GM21381 (cell line): ENCODE data around the gene CUL2.
"Not testable (repeated sequence)": the region's sequence is repeated elsewhere in the genome, so short reads cannot be mapped to it uniquely, and the experiment has no call there.

ENCODE experiments used
- ATAC-seq: cut with Tn5 transposase; IDR thresholded peaks from one replicate; pipeline ENCODE4 v1.9.1; 2021; ENCODE audit warnings: mild to moderate bottlenecking, moderate library complexity; ENCODE audit not compliant: unreplicated experiment

CUL2 gene

DNA sequence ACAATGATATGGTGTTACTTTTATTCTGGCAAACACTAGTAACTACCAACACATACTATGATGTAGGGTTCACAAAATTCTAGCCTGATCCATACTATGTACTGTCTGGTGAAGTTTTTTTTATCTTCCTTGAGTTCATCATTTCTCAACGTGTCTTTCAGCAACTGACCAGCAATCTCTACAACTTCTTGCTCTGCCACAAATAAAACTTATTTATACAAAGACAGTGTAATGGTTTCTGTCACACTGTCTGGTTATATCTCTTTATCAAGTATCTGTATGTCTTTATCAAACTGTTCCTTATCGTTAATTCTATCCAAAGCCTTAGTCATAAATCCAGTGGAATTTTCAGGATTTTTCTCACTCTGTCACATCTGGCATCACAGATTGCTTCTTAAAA is 69.7 kb downstream of the CUL2 start:
- no peak for ATAC-seq

DNA sequence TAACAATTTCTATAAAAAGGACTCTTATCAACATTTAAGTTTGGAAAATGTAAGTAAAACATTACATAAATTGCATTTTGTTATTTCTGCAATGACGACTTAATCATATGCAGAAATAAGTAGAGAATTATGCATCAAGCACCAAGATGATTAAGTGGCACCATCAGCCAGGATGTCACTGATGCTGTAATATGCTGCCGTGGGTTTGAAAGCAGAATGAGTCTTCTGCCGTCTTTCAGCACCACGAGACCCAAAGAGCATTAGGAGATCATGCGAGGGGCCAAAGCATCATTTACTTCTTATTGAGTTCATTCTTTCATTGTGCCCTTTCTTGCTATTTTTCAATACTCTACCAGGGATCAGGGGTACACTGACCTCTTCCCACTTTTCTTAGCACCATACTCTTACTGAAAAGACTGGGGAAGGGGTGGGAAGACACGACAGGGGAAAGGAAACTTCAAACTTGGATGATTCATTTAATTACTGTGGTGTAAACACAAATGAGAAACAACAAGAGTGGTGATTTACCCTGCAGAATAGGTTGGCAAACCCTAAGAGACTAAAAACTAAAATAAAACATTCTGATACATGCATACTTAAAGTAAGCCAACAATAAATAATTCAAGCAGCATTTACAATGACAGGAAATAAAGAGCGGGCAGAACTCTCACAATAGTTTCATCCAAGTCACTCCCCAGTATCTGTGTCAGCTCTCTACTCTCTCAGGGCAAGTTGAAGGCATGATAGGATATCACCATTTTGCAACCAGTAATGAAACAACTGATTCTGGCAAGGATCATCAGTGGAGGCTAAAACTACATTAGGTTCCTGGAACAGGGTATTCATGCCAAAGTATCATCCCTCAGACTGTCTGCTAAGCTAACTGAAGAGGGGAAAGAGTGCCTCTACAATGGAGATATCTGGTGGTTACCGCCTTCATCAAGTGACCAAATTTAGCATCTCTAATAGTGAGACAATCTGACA is 70.8 kb downstream of the CUL2 start:
- ATAC-seq, result no peak

DNA sequence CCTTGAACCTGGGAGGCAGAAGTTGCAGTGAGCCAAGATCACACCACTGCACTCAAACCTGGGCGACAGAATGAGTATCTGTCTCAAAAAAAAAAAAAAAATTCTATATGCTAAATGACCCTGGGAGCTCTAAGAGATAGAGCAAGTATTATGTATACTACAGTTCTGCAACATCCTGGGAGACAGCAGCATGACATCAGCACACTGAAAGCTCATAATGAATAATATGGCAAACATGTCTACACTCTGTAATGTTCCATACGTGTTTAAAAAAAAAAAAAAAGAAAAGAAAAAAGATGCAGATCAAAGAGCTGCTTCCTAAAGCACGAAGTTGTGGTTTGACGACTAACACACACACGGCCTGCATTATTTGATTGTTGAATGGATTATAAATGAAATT is 72.5 kb downstream of the CUL2 start:
- no peak for ATAC-seq

DNA sequence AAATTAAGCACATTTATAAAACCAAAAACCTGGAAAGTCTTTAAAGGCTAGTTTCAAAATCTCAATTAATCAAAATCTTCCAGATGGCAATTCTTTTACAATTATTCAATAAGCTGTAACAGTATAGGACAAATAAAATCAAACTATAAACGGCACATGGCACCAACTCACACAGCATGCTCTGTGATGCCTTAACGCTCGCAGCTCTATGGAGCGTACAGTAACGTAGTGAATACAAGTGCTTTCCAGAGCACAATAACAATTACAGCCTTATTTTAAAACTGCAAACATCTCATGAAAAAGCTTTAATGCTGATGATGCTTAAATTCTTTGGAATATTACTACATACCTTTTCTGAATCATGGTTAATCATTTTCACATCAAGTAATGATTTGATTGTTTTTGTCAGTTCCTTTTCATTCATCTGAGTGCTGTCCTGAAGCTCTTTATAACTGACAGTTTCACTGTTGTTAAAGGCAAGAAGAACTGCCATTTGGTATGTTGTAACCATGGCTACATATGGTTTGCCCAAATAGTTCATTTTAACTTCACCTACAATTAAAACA is 74.2 kb downstream of the CUL2 start:
- ATAC-seq, result no peak

DNA sequence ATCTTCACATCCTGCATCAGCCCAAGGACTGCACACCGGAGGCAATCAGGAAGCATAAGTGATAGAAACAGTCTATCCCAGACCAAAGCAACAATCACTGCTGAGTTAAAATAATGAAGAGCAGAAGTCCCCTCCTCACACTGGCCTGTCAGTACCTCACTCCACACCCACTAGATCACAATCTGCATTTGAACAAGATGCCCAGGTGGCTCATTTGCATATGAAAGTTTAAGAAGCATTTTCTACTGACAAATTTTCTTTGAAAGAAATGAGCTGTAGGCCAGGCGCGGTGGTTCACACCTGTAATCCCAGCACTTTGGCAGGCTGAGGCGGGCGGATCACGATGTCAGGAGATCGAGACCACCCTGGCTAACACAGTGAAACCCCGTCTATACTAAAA is 77.4 kb downstream of the CUL2 start:
- no peak for ATAC-seq

DNA sequence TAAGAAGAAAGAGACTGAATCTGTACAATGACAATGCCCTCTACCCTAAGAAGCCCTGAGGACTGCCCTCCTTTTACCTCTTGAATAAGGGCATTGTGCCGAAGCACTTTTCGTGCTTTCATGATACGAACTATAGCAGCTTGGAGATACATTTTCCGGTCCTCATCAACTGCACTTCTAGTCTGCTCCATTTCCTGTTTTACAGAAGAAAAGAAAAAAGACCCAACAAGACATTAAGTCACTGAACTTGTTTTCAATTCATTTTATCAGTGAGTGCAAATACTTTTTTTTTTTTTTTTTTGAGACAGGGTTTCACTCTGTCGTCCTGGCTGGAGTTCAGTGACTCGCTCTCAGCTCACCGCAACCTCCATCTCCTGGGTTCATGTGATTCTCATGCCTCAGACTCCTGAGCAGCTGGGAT is 78.4 kb downstream of the CUL2 start:
- no peak for ATAC-seq

DNA sequence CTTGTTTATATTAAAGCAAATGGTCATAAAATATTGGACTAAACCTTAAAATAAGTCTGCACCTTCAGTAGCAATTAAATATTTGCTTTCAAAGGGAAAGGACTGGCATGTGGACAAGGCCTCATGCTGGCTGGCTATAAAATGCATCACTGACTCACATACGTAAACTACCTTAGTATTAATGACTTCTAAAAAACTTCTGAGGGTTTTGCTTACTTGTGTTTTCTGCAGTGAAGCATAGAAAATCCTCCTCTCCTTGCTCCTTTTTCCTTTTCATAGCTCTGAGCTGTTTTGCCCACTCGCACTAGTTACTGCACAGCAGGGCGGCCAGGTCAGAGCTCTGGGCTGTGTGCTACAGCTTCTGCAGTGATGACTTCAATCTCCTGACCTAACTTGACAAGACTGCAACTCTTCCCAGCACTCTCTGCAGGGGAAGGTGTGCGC is 82.3 kb downstream of the CUL2 start:
- no peak for ATAC-seq

DNA sequence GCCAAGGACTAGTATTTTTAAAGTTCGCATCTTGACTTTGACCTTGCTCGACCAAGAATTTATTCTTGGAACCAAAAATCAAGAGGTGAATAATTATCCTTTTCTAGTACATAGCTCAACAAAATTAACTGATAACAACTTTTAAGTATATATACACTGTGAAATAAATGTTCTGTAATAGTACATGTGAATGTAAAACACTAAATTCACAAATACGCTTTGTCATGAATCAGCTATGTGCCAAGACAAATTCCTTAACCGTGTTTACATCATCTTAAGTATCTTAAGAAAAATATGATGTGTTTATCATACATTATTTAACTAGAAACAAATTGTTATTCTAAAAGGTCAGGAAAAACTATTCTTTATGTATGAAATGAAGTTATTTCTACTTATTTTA is 83.3 kb downstream of the CUL2 start:
- ATAC-seq, result no peak

DNA sequence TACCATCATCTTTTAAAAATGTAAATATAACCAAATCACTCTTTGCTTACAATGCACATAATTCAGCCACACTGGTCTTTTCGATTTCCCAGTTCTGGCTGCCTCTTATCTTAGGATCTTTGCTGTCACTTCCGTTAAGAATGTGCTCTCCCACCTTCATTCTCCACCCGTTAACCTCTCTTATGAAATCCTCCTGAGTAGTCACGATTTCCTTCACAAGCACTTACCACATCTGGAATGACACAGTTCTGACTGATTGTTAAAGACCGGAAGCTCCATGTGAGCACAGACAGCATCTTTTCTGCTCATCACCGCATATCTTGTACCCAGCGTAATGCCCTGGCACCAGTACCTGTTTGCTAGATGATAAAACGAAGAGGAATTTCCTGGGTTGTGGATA is 84.3 kb downstream of the CUL2 start:
- ATAC-seq, result no peak

DNA sequence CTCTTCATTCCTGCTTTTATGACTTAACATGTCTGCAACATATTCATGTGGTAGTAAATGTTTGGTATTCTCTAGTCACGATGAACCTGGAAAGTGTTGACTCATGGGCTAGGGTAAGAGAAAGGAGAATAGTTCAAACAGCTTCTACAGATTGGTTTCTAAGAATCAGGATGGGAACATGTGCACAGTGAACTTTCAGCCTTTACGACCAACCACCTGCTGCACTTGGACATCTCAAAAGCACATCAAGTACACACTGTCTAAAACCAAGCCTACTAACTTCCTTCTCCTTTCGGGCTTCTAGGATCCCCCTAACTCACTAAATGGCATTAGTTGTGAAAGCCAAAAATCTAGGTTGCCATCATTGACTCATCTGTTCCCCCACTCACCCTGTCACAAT is 85.5 kb downstream of the CUL2 start:
- no peak for ATAC-seq

DNA sequence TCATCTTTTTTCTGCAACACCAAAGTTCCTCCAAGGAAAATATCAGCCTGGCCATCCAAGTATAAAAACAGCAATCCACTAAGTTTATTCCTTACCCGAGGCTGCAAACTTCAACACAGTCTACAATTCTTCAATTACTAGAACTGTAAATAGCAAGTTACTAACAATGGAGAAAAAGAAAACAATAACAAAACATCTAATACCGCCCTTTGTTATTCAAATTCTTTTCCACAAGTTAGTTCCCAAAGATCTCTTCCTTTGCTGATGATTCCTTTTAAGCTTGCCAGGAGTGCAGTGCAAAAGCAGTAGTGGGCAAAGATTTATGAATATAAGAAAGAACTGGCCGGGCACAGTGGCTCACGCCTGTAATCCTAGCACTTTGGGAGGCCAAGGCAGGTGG is 86.2 kb downstream of the CUL2 start:
- ATAC-seq, result no peak

DNA sequence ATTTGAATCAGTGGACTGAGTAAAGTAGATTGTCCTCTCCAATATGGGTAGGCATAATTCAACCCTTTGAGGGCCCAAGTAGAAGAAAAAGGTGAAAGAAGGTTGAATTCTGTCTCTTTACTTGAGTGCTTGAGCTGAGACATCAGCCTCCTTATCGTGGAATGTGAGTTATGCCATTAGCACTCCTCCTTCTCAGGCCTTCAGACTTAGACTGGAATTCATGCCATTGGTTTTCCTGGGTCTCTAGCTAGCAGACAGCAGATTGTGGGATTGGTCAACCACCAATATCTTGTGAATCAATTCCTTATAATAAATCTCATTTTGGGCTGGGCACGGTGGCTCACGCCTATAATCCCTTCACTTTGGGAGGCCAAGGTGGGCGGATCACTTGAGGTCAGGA is 89.2 kb downstream of the CUL2 start:
- ATAC-seq, result no peak

DNA sequence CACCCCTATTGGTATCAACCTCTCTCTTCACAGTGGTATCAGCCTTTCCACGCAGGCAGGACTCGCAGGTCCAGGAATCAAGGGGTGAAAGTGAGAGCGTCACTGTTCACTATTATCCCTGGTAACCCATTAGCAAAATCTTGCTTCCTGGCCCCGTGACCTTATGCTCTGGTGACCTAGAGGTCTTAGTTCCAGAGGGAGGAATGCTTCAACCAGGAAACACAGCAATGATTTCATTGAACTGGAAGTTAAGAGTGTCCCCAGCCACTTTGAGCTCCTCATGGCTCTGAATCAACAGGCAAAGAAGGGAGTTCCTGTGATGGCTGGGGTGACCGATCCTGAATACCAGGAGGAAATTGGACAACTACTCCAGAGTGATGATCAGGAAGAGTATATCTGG is 90.6 kb downstream of the CUL2 start:
- ATAC-seq, result no peak

DNA sequence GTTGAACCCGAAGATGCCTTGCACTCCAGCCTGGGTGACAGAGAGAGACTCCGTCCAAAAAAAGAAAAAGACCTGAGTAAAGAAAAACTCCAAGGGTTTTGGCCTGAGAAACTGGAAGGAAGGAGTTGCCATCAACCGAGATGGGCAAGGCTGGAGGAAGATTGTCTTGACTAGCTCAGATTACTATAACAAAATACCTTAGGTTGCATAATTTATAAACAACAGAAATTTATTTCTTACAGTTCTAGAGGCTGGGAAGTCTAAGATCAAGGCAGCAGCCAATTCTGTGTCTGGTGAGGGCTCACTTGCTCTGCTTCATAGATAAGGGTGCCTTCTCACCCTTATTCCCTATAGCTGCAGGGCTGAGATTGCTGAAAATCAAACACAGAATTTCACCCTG is 91.2 kb downstream of the CUL2 start:
- no peak for ATAC-seq

DNA sequence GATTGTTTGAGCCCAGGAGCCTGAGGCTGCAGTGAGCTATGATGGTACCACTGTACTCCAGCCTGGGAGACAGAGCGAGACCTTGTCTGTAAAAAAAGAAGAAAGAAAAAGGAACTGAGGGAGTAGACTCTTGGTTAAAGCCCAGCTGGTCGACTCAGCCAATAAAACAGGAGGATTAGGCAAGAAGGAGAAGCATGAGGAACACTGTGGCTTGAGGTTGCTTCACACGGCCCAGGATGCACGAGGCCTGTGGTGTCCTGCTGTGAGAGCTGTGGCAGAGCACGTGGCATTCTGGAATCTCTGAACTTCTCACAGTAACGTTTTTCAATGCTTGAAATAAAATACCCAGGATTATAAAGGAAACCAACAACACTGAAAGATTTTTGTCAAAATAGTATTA is 93.3 kb downstream of the CUL2 start:
- ATAC-seq, result no peak

DNA sequence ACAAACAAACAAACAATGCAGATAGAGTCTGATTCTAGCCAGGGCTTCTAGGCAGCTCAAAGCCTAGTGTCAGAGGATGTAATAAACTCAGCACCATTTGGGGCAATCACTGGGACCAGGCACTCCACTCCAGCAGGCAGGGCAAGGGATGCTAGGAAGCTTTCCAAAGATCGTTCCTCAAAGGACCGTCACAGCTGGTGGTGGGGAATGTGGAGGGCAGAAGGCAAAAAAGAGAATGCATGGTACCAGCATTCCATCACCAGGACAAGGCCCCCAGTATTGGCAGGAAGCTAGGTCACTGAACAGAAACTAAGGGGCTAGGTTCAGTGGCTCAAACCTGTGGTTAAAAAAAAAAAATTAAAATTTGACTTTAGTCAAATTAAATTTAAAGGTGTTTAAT is 94.2 kb downstream of the CUL2 start:
- no peak for ATAC-seq

DNA sequence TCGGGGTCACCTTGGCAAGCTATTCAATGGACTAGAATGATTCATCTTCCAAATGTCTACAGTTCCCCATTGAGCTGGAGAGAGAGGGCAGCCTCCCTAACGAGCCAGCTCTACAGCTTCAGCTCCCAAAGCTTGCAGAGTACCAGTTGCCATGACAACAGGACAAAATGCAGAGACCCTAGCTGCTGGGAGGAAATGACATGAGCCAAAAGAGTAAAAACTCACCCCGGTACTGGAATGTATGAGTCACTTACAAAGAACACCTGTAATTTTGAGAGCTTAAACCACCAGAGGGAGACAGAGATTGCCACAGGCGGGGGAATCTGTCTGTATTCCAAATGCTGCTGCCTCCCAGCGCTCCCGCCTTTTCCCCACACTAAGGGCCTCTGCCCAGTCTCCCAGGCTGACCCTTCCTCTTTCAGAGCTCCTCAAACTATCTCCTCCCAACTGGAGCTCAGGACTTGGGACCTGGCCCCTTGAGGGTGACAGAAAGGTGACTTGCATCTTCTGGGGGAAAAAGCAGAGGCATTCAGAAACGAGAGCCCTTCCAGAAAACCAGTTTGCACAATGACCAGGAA is 95.5 kb downstream of the CUL2 start:
- ATAC-seq, result peak; percentile 77

DNA sequence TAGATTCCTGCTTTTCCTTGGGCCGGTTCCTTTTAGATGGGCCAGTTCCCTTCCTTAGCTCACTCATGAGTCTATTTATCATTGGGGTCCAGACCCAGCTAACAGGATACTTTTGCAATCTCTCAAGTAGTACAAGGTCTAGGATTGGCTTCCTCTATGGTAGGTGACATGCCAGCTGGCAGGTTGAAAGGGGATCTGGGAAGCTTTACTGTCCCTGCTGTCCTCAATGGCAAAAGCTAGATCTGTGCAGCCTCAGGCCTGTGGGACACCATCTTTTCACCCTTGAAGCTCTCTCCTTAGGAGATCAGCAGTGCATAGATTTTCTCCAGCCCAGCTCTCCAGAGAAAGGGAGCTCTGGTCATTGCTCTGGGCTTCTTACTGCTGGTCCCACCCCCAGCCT is 96.4 kb downstream of the CUL2 start:
- no peak for ATAC-seq

DNA sequence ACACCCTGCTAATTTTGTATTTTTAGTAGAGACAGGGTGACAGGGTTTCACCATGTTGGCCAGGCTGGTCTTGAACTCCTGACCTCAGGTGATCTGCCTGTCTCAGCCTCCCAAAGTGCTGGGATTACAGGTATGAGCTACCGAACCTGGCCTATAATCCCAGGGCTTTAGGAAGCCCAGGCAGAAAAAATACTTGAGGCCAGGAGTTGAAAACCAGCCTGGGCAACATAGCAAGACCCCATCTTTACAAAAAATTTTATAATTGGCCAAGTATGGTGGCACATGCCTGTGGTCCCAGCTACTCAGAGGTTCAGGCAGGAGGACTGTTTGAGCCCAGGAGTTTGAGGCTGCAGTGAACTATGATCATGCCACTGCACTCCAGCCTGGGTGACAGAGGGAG is 99.0 kb downstream of the CUL2 start:
- not testable (repeated sequence) for ATAC-seq

DNA sequence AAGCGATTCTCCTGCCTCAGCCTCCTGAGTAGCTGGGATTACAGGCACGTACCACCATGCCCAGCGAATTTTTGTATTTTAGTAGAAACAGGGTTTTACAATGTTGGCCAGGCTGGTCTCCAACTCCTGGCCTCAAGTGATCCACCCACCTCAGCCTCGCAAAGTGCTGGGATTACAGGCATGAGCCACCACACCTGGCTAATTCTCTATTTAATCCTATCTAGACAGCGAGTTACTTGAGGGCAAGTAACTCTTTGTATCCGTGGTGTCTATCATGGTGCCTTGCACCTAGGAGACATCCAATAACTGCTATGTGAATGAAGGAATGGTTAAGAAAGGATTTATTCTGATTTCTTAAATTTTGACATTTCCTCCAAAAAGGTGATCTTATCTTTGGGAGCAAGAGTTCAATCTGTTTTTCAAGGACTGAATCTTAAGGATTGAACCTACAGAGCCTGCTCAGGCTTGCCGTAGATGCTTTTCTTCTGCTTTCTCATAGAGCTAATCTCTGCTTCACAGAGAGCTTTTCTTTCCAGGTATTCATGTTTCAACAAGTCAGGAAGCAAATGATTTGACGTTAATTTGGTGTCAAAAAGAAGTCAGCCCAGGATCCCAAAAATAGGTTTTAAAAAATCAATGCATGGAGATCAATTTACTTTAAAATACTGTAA is 101.6 kb downstream of the CUL2 start:
- ATAC-seq, result no peak

DNA sequence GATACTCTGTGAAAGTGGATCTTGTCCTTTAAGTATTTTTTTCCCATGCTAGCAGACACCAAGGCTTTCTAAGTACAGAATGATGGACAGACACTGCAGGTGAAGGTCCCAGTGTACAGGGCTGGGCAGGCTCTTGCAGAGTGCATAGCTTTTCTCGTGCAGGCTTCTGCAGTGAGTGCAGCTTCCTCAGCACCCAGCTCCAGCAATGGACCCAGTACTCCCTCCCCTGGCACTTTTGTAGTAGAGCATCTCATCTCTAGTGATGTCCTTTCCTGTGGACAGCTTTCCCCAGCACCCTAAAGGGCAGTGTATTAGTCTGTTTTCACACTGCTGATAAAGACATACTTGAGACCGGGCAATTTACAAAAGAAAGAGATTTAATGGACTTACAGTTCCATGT is 104.3 kb downstream of the CUL2 start:
- ATAC-seq, result no peak

DNA sequence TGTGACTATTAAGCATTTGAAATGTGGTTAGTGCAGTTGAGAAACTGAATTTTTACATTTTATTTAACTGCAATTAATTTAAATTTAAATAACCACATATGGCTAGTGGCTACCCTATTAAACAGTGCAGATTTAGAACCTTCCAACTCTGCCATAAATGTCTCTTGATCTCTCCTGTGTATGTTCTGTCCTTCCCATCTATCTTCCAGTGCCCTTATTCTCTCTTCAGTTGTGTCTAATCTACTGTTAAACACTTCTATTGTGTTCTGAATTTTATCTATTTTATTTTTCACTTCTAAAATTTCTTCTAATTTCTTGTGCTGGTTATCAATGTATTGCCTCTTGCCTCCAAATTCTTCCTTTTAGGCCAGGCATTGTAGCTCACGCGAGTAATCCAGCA is 105.0 kb downstream of the CUL2 start:
- ATAC-seq, result no peak
